Non-pigmented ciliary epithelial cell (primary cell): ENCODE data around the gene DAZ3.
"Not testable (repeated sequence)": the region's sequence is repeated elsewhere in the genome, so short reads cannot be mapped to it uniquely, and the experiment has no call there.

ENCODE experiments used
- DNase-seq: peaks from one replicate; pipeline ENCODE4 v3.0.0-alpha.2; 2010; ENCODE audit warnings: low read depth

DAZ3 gene, protein sequence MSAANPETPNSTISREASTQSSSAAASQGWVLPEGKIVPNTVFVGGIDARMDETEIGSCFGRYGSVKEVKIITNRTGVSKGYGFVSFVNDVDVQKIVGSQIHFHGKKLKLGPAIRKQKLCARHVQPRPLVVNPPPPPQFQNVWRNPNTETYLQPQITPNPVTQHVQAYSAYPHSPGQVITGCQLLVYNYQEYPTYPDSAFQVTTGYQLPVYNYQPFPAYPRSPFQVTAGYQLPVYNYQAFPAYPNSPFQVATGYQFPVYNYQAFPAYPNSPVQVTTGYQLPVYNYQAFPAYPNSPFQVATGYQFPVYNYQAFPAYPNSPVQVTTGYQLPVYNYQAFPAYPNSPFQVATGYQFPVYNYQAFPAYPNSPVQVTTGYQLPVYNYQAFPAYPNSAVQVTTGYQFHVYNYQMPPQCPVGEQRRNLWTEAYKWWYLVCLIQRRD

DNA sequence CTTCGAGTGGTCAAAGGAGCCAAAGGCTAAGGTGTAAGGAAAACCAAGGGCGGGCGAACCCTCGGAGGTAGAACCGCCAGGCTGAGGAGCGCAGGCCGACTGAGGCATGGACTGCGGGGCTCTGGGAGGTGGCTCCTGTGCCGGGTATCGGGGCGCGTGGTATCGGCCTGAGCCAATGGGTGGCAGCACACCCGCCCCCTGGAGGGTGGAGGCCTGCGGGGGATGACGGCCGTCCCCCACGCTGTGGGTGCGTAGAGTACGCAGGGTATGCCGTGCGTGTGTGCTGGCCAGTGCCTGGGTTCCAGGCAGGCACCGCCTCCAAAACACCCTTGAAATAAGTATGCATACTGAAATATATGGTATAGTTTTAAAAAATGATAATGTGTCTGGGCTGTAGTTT lies at the start of gene DAZ3:
TSS of gene DAZ3 (minus strand) at position 101 of the 400 bp plus-strand sequence. CDS start 208 bp downstream, outside the sequence.
- not testable (repeated sequence) for DNase-seq

GRCh38 chrY:24833619-24834018 lies 20.4 kb upstream of the DAZ3 start, which contains the start of gene DAZ4:
Gene DAZ4 (plus strand): TSS chrY:24833919. CDS start chrY:24834127, 208 bp downstream.
- DNase-seq = not testable (repeated sequence)

DNA sequence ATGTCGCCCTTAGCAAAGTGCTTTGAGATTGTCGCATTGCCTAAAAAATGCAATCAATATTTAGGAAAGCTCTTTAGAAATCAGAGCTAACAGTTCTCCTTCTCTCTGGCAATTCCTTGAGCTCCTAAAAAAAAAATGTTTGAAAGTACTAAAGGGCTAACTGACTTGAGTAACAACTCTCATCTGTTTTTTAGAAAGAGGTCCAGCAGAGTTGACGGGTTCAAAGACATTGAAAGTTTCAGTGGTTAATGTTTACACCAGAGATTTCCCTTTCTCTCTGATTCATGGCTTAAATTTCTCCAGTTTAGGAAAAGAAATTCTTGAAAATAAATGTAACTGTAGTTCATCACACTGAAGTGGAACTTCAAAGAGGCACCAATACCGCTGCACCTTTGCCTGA lies 11.9 kb upstream of the DAZ3 start:
- not testable (repeated sequence) for DNase-seq

DNA sequence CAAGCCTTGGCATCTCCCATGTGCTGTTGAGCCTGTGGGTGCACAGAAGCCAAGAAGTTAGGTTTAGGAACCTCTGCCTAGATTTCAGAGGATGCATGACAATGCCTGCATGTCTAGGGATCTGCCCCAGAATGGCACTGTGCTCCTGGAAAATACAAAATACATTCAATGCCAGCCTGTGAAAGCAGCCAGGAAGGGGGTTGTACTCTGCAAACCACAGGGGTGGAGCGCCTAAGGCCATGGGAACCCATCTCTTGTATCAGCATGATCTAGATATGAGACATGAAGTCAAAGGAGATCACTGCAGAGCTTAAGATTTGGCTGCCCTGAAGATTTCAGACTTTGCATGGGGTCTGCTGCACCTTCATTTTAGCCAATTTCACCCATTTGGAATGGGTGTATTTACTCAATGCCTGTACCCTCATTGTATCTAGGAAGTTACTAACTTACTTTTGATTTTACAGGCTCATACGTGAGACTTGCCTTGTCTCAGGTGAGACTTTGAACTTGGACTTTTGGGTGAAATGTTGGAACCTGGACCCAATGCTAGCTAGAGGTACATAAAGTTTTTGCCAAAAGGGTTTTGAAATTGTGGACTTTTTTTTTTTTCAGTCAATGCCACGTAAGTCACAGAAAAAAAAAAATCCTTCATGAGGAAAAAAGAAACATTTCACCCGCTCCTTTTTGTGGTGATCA lies 11.1 kb upstream of the DAZ3 start:
- DNase-seq = not testable (repeated sequence)

DNA sequence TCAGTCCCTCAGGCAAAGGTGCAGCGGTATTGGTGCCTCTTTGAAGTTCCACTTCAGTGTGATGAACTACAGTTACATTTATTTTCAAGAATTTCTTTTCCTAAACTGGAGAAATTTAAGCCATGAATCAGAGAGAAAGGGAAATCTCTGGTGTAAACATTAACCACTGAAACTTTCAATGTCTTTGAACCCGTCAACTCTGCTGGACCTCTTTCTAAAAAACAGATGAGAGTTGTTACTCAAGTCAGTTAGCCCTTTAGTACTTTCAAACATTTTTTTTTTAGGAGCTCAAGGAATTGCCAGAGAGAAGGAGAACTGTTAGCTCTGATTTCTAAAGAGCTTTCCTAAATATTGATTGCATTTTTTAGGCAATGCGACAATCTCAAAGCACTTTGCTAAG lies 8.6 kb upstream of the DAZ3 start:
- not testable (repeated sequence) for DNase-seq
